Activated CD4-positive, alpha-beta T cell treated with anti-CD3 and anti-CD28 coated beads, Interleukin-2, amount 50 U/mL, for 16 hours (primary cell): ENCODE measurements around the gene CD99L2.

ENCODE experiments used
- DNase-seq: peaks from one replicate; pipeline ENCODE4 v3.0.0-alpha.2; 2020

Gene CD99L2, protein sequence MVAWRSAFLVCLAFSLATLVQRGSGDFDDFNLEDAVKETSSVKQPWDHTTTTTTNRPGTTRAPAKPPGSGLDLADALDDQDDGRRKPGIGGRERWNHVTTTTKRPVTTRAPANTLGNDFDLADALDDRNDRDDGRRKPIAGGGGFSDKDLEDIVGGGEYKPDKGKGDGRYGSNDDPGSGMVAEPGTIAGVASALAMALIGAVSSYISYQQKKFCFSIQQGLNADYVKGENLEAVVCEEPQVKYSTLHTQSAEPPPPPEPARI

DNA sequence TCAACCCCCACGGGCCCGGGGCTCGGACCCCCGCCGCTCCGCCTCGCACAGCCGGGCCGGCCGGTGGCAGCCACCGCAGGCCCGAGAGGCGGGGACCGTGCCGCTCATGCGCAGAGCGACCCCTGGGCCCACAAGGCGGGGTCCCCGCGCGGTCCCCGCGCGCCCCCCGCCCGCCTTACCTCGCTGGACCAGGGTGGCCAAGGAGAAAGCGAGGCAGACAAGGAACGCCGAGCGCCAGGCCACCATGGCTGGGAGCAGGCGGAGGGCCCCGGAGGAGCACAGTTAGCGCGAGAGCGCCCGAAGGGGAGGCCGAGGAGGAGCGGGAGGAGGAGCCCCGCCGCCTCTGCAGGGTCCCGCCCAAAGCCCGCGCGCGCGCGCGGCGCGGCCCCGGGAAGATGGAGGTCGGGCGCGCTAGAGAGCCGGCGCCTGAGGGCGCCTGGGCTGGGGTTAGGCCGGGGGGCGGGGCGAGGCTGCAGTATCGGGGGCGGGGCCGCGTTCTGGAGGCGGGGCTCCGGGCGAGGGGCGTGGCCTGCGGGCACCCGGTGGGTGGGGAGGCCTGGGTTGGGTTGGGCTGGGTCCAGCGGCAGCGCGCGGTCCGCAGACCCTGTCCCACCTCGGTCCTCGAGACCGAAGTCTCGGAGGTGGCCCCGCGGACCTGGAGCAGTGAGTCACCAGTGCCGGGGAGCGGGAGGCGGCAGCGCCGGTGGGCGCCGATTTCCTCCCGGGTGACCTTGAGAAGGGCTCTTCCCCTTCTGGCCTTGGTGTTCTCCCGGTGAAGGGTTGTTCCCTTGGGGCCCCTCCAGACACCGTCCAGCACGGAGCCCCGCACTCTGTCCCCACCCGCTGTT, at the start of gene CD99L2:
Gene CD99L2, minus strand, starts transcription at position 326 of the 848 bp plus-strand sequence. Its CDS starts 80 bp downstream, at position 246.
- peak; percentile 88 for DNase-seq

DNA sequence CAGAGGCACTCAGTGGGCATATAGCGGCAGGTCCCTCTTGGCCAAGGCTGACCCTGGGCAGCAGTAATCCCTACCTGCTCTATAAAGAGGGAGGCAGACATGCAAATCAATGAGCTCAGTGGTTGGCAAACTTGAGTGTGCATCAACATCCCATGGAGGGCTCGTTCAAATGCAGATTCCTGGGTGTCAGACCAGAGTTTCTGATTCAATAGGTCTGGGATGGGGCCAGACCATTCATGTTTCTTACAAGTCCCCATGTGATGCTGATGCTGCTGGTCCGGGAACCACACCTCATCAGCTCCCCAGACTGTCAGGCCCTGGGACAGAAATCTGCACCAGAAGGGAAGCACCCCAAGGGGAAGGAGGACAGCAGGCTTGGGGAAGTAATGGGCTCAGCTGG, 45.8 kb upstream of the CD99L2 start:
- DNase-seq = no peak

DNA sequence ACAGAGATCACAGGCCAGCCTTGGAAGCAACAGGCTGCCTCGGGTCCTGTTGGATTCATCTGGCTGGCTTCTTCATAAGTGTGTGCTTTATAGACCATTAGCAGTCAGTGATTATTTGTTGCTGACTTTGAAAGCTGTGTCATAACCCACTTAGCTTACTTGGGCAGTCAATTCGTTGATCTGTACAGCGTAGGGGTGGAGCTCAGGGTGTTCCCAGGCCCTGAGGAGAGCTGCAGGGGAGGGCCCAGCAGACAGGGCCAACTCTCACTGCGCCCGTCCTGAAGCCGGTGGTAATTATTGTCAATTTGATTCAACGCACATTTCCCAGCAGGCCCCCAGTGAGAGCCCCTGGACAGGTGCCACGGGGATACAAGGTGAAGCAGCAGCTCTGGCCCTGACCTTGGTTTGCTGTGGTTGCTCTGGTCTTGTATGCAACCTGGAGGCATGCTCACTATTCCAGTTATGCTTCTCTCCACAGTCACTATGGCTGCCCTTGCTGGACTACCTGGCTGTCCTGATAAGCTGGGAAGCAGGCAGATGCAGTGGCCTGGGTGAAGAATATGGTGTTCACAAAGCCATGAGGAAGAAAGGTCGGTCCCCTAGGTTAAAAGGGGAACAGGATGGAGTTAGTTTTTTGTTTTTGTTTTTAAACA, 44.6 kb upstream of the CD99L2 start:
- DNase-seq = no peak

DNA sequence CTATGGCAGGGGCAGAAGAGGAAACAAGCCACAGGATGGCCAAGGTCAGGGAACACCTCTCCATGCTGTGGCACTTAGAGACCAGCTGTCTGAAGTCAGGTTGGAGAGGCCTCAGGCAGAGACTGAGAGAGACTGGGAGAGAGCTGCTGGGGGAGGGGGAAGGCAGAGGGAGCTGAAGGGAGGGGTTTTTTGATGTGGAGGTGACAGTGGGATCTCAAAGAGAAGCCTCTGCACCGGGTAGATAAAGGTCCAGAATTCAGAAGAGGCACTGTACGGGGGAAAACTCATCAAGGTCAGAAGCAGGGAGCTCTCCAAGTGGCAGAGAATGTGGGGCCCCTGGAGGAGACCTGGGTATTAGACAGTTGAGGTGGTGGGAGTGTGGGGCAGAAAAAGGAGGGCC, 43.1 kb upstream of the CD99L2 start:
- DNase-seq = no peak

DNA sequence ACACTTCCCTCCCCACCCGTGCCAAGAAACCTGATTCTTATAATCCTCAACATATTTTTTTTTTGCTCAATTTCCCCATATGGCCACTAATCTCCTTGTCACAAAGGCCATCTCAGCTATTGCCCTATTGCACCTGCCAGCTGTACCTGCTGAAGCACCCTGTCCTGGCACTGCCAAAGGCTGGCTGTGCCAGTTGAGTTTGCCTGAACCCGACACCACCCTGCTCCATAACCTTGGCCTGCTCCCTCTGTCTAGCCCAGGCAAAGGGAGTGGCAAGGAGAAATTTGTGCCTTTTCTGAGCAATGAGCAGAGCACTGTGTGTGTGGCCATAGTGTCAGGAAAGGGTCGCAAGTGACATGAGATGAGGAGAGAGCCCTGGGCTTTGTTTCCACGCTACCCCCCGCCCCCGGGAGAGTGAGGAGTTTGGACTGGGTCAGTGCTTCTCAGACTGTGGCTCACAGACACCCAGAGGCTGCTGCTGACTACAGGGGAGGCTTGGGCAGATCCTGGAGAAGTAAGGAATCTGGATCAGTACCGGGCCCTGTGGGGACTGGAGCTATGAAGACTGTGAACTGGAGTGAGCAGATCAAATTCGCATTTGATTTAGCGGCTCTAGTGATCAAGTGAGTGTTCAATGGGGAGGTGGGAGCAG, 42.5 kb upstream of the CD99L2 start:
- DNase-seq = no peak

DNA sequence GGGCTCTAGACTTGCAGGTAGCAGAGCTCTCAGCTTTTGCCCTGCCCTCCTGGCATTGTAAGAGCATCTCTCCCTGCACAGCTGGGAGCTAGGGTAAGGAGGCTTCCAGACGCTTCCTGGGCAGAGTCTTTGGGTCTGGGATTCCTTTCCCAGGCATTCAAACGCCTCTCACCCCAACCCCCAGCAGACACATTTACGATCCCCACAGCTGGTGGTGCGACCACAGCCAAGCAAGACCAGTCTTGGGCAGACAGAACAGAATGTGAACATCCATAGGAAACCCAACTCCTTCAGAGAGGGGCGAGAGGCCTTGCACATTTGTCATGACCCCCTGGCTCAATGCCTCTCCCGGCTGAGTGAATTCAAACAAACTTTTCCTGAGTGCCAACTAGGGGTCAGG, 38.1 kb upstream of the CD99L2 start:
- DNase-seq = no peak

DNA sequence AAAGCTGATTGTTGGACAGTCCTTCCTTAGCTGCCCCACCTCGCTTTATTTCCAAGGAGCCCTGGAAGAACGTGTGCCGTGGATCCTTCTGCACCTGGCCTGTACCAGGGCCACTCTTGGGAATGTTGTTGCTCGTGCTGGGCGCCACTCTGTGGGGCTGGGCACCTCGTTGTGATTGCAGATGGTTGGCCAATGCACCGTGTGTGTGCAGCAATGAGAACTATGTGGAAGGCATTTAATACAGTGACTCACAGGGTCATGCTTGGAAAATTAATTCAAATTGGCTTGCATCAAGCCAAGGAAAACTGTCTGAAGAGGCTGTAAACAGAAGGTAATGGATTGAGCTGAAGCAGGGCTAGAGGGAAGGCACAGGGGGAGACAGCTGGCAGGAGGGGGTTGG, 37.0 kb upstream of the CD99L2 start:
- no peak for DNase-seq

DNA sequence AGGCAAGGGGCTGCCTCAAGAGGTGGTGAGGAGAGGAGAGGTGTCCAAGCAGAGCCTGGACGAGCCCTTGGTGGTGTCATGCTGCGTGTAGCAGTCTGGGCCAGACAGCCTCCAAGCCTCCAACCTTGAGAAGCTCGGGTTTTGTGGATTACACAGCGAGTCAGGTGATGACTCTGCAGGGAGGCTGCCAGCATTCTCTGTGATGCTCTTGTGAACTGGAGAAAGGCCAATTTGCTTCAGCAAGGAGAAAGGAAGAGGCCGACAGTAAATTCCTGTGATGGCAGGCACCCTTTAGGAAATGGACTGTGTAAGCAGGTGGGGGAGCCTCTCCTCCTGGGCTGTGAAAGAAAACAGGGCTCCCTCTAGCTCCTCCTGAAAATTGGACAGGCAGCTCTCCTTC, 36.0 kb upstream of the CD99L2 start:
- no peak for DNase-seq

DNA sequence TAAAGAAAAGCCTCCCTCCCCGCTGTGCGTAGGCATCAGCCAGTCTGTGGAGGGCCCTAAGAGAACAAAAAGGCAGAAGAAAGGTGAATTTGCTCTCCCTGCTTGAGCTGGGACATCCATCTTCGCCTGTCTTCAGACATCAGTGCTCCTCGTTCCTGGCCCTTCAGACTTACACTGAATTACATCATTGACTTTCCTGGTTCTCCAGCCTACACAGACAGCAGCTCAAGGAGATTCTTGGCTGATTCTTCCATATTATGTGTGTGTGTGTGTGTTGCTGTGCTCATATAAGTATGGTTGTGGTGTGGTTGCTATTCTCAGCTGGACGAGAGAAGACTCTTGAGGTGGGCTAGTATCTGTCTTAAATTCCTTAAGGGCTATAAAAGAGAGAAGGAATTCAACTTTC, 35.5 kb upstream of the CD99L2 start:
- no peak for DNase-seq

DNA sequence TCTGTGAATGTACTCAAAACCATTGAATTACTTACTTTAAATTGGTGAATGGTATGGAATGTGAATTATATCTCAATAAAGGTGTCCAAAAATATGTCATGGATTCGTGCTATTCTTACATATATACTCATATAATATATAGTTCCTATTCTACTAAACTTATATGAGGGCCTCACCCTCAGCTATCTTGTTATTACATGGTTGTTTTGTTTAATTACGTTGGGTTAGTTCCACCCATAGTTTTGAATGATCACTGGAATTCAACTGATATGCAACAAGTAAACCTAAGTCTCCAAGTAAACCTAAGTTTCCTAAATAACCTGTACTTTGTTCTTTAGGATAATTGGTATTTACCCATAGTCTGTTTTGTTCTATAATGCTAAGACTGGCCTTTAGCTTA, 30.6 kb upstream of the CD99L2 start:
- DNase-seq = no peak

DNA sequence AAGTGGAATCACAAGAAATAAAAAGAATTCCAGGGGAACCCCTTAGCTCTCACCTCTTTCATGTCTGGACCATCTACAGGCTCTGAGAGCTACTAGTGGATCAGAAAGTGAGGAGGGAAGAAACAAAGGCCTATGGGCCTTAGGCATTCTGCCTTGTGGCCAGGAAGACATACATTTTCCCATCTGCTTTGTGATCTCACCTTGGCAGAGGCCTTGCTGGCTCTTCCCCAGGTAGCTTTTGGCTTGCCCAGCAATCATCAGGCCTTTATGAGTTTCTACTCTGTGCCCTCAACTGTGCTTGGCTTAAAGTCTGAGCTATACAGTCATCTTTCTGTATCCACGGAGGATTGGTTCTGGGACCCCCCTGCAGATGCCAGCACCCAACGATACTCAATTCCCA, 28.3 kb upstream of the CD99L2 start:
- DNase-seq = no peak

DNA sequence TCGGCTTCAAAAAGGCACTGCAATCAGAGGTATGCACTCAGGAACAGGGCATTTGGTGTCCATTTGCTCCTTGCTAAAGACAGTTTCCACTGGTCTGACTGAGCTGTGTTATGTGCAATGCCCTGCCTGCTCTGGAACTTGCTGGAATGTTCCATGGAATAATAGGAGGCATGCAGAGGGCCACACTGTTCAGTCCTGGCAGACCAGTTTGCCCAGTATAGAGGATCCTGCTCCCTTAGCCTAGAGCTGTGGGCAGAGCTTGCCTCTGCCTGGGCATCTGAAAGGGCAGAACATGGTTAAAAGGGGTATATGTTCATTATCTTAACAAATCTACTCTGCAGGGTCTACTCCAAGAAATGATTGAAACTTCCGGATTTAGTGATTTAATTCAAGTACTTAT, 27.8 kb upstream of the CD99L2 start:
- no peak for DNase-seq

DNA sequence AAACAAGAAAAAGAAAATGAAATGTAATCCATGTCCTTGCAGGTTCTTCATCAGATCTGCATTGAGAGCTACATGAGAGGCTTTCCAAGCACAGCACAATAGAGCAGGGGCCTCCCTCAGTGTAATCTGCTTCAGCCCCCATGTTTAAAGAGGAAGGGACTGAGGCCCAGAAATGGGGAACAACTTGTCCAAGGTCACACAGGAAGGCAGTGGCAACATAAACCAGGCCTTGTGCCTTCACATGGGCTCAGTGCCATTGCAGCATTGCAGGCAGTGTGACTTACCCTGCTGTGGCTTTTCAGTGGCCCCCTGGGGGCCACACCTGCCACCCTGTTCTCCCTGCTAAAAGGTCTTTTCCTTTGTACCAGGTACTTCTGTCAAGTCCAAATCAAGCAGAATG, 20.9 kb upstream of the CD99L2 start:
- no peak for DNase-seq

DNA sequence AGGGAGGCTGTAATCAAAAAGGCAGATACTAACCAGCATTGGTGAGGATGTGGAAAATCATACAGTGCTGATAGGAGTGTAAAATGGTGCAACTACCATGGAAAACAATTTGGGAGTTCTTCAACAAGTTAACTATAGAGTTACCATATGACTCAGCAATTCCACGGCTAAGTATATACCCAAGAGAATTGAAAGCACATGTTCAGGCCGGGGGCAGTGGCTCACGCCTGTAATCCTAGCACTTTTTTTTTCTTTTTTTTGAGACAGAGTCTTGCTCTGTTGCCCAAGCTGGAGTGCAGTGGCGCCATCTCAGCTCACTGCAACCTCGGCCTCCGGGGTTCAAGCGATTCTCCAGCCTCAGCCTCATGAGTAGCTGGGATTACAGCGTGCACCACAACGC, 15.0 kb upstream of the CD99L2 start:
- DNase-seq = no peak

DNA sequence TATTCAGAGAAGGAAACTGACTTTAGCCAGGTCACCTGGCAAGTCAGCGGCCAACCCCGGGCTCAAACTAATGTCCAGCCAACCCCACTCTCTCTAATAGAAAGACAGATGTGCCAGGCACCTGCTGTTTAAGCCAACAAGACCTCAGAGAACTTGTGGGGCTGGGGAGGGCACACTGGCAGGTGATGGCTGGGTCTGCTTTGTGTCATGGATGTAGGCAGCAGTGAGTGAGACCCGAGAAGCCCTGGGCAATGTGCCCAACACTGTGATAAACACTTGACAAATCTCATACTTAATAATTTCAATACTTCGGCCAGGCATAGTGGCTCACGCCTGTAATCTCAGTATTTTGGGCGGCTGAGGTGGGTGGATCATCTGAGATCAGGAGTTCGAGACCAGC, 9.0 kb upstream of the CD99L2 start:
- DNase-seq = no peak

DNA sequence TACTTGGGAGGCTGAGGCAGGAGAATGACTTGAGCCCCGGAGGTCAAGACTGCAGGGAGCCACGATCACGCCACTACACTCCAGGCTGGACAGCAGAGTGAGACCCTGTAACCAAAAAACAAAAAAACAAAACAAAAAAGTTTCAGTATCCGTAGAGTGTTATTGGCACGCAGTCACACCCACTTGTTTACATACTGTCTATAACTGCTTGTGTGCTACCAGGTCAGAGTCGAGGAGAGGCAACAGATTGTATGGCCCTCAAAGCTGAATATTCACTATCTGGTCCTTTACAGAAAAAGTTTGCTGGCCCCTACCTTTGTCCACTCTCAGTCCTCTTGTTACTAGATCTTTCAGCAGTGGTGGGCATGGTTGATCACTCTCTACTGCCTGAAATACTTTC, 8.2 kb upstream of the CD99L2 start:
- no peak for DNase-seq

DNA sequence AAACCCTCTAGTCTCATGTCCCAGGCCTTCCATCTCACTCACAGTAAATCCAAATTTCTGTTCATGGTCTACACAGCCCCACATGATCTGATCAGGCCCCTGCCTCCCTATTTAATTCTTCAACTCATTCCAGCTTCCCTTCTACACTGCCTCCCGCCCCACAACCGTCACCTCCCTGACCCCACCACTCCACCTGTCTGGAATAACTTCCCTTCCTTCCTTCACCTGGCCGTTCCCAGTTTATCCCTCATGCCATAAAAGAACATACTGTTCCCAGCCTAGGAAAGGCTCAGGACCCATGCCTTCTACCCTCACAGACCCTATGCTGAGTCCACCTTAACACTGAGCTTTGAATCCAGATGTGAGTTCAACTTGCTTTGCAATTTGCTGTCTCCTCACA, 6.8 kb upstream of the CD99L2 start:
- DNase-seq = no peak

DNA sequence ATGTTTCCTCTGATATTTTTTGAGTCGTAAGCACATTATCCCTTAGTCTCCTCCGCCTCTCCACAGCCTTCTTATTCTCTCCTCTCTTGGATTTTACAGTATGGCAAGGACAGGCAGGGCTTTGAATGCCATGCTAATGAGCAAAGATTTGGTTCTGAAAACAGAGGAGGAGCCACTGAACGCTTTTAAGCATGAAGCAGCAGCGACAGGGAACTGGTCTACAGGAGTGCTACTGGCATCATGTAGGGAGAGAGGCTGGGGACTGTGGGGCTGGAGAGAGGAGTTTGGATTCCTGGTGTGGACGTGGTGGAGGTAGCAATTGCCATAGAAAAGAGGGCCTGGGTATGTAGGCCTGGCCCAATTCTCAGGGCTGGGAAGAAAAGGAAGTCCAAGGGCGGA, 4.6 kb upstream of the CD99L2 start:
- DNase-seq = no peak

DNA sequence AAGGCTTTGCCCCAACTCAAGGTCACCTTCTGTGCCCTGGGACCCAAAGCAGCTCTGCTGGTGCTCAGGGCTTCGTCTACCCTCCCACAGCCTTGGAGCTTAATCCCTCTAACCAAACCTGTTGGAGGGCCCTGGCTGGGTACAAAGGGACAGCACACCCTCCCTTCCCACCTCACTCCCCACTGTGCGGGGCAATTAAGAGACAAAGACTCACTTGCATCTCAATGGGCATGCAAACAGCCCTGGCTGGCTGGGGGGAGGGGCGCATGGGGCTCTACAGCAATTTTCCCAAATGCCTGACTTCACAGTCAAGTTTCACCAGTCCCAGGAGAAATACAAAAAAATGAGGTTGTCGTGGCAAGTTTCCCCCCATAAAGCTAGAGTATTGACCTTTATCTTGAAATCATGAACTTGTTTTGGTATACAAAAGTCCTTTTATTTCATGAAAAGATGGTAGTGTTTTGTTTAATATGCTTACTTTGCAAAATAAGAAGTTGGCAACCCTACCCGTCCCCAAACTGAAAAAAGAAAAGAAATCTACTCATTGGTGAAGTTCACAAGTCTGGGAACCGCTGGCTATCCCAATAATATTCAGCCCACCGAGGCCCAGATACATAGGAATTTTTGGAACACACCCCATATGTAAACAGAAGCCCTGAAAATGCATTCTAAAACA, 4.1 kb upstream of the CD99L2 start:
- no peak for DNase-seq

DNA sequence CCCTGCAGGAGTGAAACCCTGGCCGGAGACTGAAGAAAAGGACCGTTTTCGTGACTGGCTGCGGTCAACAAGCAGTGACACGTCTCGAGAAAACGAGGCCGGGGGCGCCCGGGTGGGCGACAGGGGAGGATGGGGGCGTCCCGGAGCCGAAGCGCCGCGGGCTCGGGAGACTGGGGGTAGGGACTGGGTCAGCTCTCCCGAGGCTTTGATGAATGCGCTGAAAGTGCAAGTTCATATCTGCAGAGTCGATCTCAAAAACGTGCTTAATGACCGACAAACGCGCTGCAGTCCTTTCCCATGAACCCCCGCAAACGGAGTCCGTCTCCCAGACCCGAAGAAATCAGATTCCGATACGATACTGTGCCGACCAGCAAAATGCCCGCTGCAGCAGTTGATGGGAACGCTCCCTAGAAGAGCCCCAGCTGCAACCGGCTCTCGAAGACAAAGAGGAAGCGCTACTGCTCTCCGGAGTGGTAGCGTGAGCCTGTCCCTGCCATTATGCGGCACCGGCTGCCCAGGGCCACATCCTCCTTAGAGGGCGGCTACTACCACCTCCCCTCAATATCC, 806 bp upstream of the CD99L2 start:
- peak; percentile 8 for DNase-seq

DNA sequence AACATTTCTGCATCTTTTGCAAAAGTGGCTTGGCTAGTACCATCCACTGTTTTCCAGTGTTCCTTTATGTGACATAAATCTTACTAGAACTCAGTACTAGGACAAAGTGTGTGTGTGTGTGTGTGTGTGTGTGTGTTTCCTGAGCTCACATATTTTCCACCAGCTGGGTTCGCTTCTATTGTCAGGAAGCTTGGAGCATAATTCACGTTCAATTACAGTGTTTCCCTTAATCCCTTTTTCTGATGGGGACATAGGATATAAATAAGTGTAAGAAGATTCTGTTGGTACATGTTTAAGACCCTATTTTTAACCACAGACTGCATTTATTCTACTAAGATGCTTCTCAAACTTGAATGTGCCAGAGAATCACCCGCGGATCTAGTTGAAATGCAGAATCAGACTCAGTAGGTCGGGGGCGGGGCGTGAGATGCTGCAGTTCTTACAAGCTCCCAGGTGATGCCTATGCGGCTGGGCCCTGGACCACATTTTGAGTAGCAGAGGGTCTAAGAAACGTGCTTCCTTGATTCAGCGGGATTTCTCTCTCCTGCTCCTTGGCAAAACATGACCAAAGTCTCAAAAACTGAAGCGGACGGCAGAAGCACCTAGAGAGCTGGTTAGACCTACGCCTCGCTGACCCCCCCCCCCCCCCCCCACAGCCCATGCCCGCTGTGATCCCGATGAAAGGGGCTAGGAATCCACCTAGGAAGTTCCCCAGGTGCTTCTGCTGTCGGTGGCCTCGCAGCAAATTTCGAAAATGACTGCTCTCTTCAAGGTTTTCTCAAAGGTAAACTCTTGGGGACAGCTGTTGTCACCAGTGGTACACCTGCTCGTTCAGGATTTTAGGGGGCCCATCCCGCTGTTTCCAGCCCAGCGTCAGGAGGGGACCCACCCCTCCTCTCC, 797 bp downstream of the CD99L2 start:
- DNase-seq = peak; percentile 37

DNA sequence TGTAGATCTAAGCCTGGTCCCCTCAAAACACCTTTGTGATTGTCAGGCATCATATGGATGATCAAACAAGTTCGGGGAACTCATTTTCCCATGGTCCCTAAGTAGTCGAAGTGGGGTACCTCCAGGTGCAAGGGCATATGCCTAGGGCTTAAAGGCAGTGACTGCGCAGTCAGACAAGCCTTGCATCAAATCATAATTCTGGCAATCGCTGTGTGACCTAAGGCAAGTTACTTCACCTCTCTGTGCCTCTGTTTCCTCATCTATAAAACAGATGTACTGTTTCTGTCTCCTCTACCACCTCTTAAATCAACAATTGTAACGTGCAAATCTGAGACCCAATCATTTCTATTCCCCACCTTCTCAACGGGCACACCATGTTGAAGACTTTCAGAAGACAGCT, 1.8 kb downstream of the CD99L2 start:
- DNase-seq = no peak
